WTC11 (cell line): ENCODE results near the gene SLC2A5. TPM values are rescaled to one million over a fixed set of nuclear protein-coding genes. Genes with fewer than 3 reads are reported as not detected.
"Not testable (repeated sequence)": the region's sequence is repeated elsewhere in the genome, so short reads cannot be mapped to it uniquely, and the experiment has no call there.

Source experiments
- ATAC-seq: fragments of 200-7000 bp; cut with Tn5 transposase; 2 replicates; pipeline ENCODE4 v1.10.0; 2021; ENCODE audit warnings: mild to moderate bottlenecking, moderate library complexity
- CTCF ChIA-PET: fragments of 300-600 bp; sonication (Branson Sonifier 250); formaldehyde crosslinking; loops from one replicate; lab custom pipeline; 2021; ENCODE audit warnings: antibody characterized with exemption; lab: Charles Lee
- POLR2A ChIA-PET: fragments of 350-600 bp; sonication (Branson Sonifier 250); formaldehyde crosslinking; loops from one replicate; lab custom pipeline; 2021; ENCODE audit warnings: antibody characterized with exemption; lab: Charles Lee
- DNase-seq: peaks from one replicate; pipeline ENCODE4 v3.0.0; 2021; ENCODE audit warnings: low spot score
- H3K27ac Mint-ChIP-seq: 2 replicates; pipeline ENCODE4 v1.8.0; 2021; ENCODE audit warnings: mixed read lengths
- H3K27me3 Mint-ChIP-seq: 2 replicates; pipeline ENCODE4 v1.8.0; 2021; ENCODE audit warnings: low read depth, mild to moderate bottlenecking, moderate library complexity, mixed read lengths
- H3K36me3 Mint-ChIP-seq: 2 replicates; pipeline ENCODE4 v1.8.0; 2021; ENCODE audit warnings: mixed read lengths
- H3K4me1 Mint-ChIP-seq: 2 replicates; pipeline ENCODE4 v1.8.0; 2022; ENCODE audit warnings: mixed read lengths
- H3K4me3 Mint-ChIP-seq: 2 replicates; pipeline ENCODE4 v1.8.0; 2021; ENCODE audit warnings: mild to moderate bottlenecking, moderate library complexity, mixed read lengths
- H3K9me3 Mint-ChIP-seq: 2 replicates; pipeline ENCODE4 v1.8.0; 2021; ENCODE audit warnings: mixed read lengths
- GTF2I ChIP-seq: fragments of 250-450 bp; sonication (Bioruptor Pico); conservative IDR thresholded peaks from 2 replicates; pipeline ENCODE4 v1.4.0; 2021; ENCODE audit warnings: mild to moderate bottlenecking
- IRF2 ChIP-seq: sonication (generic); formaldehyde crosslinking; IDR thresholded peaks from 2 replicates; pipeline ENCODE4 v1.8.0; 2022; ENCODE audit warnings: low read depth, missing genetic modification reagents, borderline replicate concordance
- JAZF1 ChIP-seq: fragments of 250-450 bp; sonication (Bioruptor Pico); IDR thresholded peaks from 2 replicates; pipeline ENCODE4 v1.9.0; 2021; ENCODE audit warnings: moderate library complexity, mild to moderate bottlenecking, inconsistent platforms
- NFATC4 ChIP-seq: fragments of 250-450 bp; sonication (Bioruptor Pico); IDR thresholded peaks from 2 replicates; pipeline ENCODE4 v1.9.0; 2021; ENCODE audit warnings: mild to moderate bottlenecking
- NFE2L1 ChIP-seq: sonication (generic); formaldehyde crosslinking; IDR thresholded peaks from 2 replicates; pipeline ENCODE4 v1.8.1; 2023; ENCODE audit warnings: missing genetic modification reagents
- NR3C1 ChIP-seq: sonication (generic); formaldehyde crosslinking; conservative IDR thresholded peaks from 2 replicates; pipeline ENCODE4 v1.8.1; 2023; ENCODE audit warnings: low read depth, mild to moderate bottlenecking, missing genetic modification reagents
- SMAD3 ChIP-seq: sonication (generic); formaldehyde crosslinking; IDR thresholded peaks from 2 replicates; pipeline ENCODE4 v1.8.0; 2022; ENCODE audit warnings: missing genetic modification reagents, mild to moderate bottlenecking, borderline replicate concordance
- ZBTB21 ChIP-seq: sonication (generic); formaldehyde crosslinking; IDR thresholded peaks from 2 replicates; pipeline ENCODE4 v1.8.1; 2023; ENCODE audit warnings: mild to moderate bottlenecking, missing genetic modification reagents, borderline replicate concordance
- ZNF138 ChIP-seq: sonication (generic); formaldehyde crosslinking; conservative IDR thresholded peaks from 2 replicates; pipeline ENCODE4 v1.8.1; 2022; ENCODE audit warnings: mild to moderate bottlenecking, moderate library complexity, missing genetic modification reagents
- total RNA-seq: library from RNA; stranded (reverse); gene quantifications from 3 replicates; pipeline ENCODE4 v1.2.3, GENCODE V29; 2021
- TF ChIP-seq, protein P1 (sequence below): sonication (generic); formaldehyde crosslinking; IDR thresholded peaks from 2 replicates; pipeline ENCODE4 v1.8.1; 2023; ENCODE audit warnings: mild to moderate bottlenecking, missing genetic modification reagents, borderline replicate concordance
- TF ChIP-seq, protein P2 (sequence below): sonication (generic); formaldehyde crosslinking; IDR thresholded peaks from 2 replicates; pipeline ENCODE4 v1.8.0; 2022; ENCODE audit warnings: mild to moderate bottlenecking, missing genetic modification reagents
- TF ChIP-seq, protein P3 (sequence below): sonication (generic); formaldehyde crosslinking; IDR thresholded peaks from 2 replicates; pipeline ENCODE4 v1.8.1; 2022; ENCODE audit warnings: low read depth, mild to moderate bottlenecking, moderate library complexity, missing genetic modification reagents, borderline replicate concordance
- TF ChIP-seq, protein P4 (sequence below): fragments of 250-450 bp; sonication (Bioruptor Pico); IDR thresholded peaks from 2 replicates; pipeline ENCODE4 v1.8.0; 2021; ENCODE audit warnings: mild to moderate bottlenecking

SLC2A5 gene
- total RNA-seq, 1 experiment from 2014 or later, result 0.04 TPM

DNA sequence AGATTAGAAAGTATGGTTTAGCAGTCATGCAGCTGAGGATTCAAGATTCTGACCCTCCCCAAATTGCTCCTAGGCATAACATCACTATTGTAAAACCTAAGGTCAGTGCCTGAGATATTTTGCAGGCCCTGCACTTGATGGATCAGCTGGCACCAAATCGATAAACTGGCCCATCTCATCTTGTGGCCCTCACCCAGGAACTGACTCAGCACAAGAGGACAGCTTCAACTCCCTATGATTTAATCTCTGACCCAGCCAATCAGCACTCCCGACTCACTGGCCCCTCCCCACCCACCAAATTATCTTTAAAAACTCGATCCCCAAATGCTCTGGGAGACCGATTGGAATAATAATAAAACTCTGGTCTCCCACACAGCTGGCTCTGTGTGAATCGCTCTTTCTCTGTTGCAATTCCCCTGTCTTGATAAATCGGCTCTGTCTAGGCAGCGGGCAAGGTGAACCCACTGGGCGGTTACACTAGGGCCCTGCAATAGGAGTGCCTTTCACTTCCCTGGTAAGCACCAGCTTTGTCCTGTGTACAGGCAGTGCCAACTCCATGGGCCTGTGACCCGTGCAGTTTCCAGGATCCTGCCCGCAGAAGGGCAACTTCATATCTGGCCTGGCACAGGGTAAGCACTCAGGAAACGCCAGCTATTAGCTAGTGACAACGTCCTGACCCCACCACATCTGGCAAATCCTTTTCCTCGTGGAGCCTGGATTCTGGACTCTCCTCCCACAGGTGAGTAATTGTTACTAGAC, 28.7 kb upstream of the SLC2A5 start (continued):
- TF ChIP-seq, protein P1, sequence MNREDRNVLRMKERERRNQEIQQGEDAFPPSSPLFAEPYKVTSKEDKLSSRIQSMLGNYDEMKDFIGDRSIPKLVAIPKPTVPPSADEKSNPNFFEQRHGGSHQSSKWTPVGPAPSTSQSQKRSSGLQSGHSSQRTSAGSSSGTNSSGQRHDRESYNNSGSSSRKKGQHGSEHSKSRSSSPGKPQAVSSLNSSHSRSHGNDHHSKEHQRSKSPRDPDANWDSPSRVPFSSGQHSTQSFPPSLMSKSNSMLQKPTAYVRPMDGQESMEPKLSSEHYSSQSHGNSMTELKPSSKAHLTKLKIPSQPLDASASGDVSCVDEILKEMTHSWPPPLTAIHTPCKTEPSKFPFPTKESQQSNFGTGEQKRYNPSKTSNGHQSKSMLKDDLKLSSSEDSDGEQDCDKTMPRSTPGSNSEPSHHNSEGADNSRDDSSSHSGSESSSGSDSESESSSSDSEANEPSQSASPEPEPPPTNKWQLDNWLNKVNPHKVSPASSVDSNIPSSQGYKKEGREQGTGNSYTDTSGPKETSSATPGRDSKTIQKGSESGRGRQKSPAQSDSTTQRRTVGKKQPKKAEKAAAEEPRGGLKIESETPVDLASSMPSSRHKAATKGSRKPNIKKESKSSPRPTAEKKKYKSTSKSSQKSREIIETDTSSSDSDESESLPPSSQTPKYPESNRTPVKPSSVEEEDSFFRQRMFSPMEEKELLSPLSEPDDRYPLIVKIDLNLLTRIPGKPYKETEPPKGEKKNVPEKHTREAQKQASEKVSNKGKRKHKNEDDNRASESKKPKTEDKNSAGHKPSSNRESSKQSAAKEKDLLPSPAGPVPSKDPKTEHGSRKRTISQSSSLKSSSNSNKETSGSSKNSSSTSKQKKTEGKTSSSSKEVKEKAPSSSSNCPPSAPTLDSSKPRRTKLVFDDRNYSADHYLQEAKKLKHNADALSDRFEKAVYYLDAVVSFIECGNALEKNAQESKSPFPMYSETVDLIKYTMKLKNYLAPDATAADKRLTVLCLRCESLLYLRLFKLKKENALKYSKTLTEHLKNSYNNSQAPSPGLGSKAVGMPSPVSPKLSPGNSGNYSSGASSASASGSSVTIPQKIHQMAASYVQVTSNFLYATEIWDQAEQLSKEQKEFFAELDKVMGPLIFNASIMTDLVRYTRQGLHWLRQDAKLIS (CRISPR knock-in tag), result no peak
- TF ChIP-seq, protein P2, sequence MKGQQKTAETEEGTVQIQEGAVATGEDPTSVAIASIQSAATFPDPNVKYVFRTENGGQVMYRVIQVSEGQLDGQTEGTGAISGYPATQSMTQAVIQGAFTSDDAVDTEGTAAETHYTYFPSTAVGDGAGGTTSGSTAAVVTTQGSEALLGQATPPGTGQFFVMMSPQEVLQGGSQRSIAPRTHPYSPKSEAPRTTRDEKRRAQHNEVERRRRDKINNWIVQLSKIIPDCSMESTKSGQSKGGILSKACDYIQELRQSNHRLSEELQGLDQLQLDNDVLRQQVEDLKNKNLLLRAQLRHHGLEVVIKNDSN (CRISPR knock-in tag), result no peak
- TF ChIP-seq NFATC4 (CRISPR knock-in tag) (no peak), SMAD3 (CRISPR knock-in tag) (no peak), JAZF1 (CRISPR knock-in tag) (no peak), NFE2L1 (CRISPR knock-in tag) (no peak), NR3C1 (CRISPR knock-in tag) (no peak), IRF2 (CRISPR knock-in tag) (no peak), ZNF138 (CRISPR knock-in tag) (no peak)
- TF ChIP-seq, protein P3, sequence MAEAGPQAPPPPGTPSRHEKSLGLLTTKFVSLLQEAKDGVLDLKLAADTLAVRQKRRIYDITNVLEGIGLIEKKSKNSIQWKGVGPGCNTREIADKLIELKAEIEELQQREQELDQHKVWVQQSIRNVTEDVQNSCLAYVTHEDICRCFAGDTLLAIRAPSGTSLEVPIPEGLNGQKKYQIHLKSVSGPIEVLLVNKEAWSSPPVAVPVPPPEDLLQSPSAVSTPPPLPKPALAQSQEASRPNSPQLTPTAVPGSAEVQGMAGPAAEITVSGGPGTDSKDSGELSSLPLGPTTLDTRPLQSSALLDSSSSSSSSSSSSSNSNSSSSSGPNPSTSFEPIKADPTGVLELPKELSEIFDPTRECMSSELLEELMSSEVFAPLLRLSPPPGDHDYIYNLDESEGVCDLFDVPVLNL (CRISPR knock-in tag), result no peak

DNA sequence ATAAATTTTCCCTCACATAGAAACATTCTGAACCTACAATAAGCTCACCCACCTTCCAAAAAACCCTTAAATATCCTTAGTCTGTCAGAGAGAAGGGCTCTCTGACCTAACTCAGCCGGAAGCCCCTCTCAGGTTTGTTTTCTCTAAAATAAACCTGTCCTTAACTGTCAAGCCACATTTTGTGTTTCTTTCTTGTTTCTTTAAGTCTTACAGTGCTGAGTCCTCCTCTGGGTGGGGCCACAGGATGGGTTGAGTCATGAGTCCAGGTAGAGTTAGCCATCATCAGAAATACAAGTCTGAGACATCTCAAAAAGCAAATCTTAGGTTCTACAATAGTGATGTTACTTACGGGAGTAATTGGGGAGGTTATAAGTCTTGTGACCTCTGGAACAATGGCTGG, 26.4 kb upstream of the SLC2A5 start:
- CTCF ChIA-PET, result no interaction called here
- POLR2A ChIA-PET, result no interaction called here
- Mint-ChIP-seq H3K27me3 (peaks cover 8% of the 10 kb centered on the region), H3K4me1 (no peaks in the 10 kb centered on the region), H3K36me3 (peaks cover 33% of the 10 kb centered on the region), H3K4me3 (no peak overlapping the region), H3K27ac (no peak overlapping the region), H3K9me3 (peaks cover 32% of the 10 kb centered on the region)
- no peak for DNase-seq
- ATAC-seq, result no peak
- TF ChIP-seq GTF2I (CRISPR knock-in tag) (0 out of 2 replicates have a peak, but pooled peaks have one; percentile 17), ZBTB21 (CRISPR knock-in tag) (no peak)
- TF ChIP-seq, protein P4, sequence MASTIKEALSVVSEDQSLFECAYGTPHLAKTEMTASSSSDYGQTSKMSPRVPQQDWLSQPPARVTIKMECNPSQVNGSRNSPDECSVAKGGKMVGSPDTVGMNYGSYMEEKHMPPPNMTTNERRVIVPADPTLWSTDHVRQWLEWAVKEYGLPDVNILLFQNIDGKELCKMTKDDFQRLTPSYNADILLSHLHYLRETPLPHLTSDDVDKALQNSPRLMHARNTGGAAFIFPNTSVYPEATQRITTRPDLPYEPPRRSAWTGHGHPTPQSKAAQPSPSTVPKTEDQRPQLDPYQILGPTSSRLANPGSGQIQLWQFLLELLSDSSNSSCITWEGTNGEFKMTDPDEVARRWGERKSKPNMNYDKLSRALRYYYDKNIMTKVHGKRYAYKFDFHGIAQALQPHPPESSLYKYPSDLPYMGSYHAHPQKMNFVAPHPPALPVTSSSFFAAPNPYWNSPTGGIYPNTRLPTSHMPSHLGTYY (CRISPR knock-in tag), result no peak

DNA sequence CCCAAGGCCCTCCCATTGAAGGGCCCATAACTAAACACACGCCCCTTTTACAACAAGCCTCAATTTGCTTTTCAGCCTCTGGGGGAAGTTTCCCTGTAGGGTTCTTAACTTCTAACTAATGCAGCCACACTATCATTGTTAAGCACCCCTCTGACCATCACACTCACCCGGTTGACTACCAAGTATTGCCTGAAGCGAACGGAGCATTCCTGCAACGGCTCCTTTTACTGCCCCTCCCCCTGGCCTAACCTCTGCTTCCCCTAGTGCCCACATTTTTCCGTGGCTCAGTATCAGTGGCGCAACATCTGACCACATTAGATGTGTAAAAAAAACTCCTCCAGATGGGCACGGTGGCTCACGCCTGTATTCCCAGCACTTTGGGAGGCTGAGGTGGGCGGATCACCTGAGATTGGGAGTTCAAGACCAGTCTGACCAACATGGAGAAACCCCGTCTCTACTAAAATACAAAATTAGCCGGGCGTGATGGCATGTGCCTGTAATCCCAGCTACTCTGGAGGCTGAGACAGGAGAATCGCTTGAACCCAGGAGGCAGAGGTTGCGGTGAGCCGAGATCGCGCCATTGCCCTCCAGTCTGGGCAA, 24.7 kb upstream of the SLC2A5 start:
- POLR2A ChIA-PET, H3K4me3 Mint-ChIP-seq: not testable (repeated sequence)

More for the DNA sequence above, 24.7 kb upstream of the SLC2A5 start:
- H3K4me1 Mint-ChIP-seq, CTCF ChIA-PET, H3K27me3 Mint-ChIP-seq, DNase-seq, H3K27ac Mint-ChIP-seq: not testable (repeated sequence)
- ATAC-seq, result peak; percentile 30; the same call in 1 of the 2 replicates
- H3K9me3 Mint-ChIP-seq, result peaks cover 35% of the 10 kb centered on the region
- H3K36me3 Mint-ChIP-seq, result peaks cover 34% of the 10 kb centered on the region
